ENCODE measurements around the gene PPP2R5C. TPM values are rescaled to one million over a fixed set of nuclear protein-coding genes. Genes with fewer than 3 reads are reported as not detected.

PPP2R5C gene
- total RNA-seq, 1 experiment from 2014 or later: 80.3 TPM

DNA sequence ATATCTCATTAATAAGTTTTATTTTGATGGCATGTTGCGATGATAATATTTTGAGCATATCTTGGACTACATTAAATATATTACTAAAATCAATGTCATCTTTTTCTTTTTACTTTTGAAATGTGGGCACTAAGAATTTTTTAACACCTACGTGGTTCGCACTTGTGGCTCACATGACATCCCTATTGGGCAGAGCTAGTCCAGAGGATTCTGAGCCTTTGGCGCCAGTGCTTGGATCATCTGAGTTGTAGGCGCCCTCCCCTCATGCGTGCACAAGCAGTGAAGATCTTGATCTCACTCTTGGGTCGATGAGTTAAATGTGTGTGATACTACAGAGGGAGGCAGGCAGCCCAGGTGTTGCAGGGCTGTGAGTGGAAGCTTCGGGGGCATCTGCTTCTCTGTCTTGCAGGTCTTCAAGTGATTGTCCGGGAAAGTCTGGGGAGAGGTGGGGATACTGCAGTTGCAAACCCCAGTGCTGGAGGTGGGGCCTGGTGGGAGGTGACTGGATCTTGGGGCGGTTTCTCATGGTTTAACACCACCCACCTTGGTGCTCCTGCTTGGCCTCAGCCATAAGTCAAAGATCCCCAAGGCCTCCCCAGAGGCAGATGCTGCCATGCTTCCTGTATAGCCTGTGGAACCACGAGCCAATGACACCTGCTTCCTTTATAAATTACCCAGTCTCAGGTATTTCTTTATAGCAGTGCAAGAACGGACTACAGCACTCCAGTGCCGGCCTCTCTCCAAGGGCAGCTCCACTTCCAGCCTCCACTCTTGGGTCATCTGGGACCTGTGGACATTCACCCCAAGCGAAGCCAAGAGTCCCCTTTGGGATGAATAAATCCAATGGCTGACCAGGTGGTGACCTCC lies 46.1 kb upstream of the PPP2R5C start:
- Histone ChIP-seq H3K36me3 (ENCODE audit: control insufficient read depth, insufficient read depth, low read length) (no peaks in the 10 kb centered on the region), H3K4me3 (ENCODE audit: low read depth in 2 of 2, low read length in 2 of 2) (no peak overlapping the region), H3K4me1 (ENCODE audit: control insufficient read depth, insufficient read depth, low read length) (no peaks in the 10 kb centered on the region), H3K9me3 (ENCODE audit: control insufficient read depth, insufficient read depth, low read depth, low read length) (no peaks in the 10 kb centered on the region), H3K27ac (ENCODE audit: low read length) (no peak overlapping the region), H3K27me3 (ENCODE audit: control insufficient read depth, insufficient read depth, low read length) (no peaks in the 10 kb centered on the region)
- POLR2A ChIA-PET: no interaction called here
- DNase-seq (ENCODE audit: low read depth, low spot score) (no peak), ATAC-seq (no peak)
- CTCF ChIA-PET: no interaction called here
- no peak for TF ChIP-seq TCF7L2 (IDR thresholded peaks at IDR 0.05; ENCODE audit: low read depth, low read length)
- TF ChIP-seq SIN3A (IDR thresholded peaks at IDR 0.05; ENCODE audit: borderline replicate concordance, insufficient read depth, low read depth, low read length): no peak
- TF ChIP-seq, protein P1, sequence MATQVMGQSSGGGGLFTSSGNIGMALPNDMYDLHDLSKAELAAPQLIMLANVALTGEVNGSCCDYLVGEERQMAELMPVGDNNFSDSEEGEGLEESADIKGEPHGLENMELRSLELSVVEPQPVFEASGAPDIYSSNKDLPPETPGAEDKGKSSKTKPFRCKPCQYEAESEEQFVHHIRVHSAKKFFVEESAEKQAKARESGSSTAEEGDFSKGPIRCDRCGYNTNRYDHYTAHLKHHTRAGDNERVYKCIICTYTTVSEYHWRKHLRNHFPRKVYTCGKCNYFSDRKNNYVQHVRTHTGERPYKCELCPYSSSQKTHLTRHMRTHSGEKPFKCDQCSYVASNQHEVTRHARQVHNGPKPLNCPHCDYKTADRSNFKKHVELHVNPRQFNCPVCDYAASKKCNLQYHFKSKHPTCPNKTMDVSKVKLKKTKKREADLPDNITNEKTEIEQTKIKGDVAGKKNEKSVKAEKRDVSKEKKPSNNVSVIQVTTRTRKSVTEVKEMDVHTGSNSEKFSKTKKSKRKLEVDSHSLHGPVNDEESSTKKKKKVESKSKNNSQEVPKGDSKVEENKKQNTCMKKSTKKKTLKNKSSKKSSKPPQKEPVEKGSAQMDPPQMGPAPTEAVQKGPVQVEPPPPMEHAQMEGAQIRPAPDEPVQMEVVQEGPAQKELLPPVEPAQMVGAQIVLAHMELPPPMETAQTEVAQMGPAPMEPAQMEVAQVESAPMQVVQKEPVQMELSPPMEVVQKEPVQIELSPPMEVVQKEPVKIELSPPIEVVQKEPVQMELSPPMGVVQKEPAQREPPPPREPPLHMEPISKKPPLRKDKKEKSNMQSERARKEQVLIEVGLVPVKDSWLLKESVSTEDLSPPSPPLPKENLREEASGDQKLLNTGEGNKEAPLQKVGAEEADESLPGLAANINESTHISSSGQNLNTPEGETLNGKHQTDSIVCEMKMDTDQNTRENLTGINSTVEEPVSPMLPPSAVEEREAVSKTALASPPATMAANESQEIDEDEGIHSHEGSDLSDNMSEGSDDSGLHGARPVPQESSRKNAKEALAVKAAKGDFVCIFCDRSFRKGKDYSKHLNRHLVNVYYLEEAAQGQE (IDR thresholded peaks at IDR 0.05; ENCODE audit: insufficient read depth in 1 of 2, low read depth in 2 of 2, low read length in 1 of 2): no peak
- TF ChIP-seq, protein P2, sequence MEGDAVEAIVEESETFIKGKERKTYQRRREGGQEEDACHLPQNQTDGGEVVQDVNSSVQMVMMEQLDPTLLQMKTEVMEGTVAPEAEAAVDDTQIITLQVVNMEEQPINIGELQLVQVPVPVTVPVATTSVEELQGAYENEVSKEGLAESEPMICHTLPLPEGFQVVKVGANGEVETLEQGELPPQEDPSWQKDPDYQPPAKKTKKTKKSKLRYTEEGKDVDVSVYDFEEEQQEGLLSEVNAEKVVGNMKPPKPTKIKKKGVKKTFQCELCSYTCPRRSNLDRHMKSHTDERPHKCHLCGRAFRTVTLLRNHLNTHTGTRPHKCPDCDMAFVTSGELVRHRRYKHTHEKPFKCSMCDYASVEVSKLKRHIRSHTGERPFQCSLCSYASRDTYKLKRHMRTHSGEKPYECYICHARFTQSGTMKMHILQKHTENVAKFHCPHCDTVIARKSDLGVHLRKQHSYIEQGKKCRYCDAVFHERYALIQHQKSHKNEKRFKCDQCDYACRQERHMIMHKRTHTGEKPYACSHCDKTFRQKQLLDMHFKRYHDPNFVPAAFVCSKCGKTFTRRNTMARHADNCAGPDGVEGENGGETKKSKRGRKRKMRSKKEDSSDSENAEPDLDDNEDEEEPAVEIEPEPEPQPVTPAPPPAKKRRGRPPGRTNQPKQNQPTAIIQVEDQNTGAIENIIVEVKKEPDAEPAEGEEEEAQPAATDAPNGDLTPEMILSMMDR (IDR thresholded peaks at IDR 0.05): no peak
- TF ChIP-seq POLR2AphosphoS5 (IDR thresholded peaks at IDR 0.05; ENCODE audit: low read depth, low read length): no peak
- in situ Hi-C loops (cut with HindIII; ENCODE audit: low pct_unique_long_range_greater_than_20kb, low sequenced_read_pairs) (no loop called here), intact Hi-C loops (cut with micrococcal nuclease; ENCODE audit: unreplicated experiment) (no loop called here)
- no TSS peak for BruUV-seq (replicated peaks)

DNA sequence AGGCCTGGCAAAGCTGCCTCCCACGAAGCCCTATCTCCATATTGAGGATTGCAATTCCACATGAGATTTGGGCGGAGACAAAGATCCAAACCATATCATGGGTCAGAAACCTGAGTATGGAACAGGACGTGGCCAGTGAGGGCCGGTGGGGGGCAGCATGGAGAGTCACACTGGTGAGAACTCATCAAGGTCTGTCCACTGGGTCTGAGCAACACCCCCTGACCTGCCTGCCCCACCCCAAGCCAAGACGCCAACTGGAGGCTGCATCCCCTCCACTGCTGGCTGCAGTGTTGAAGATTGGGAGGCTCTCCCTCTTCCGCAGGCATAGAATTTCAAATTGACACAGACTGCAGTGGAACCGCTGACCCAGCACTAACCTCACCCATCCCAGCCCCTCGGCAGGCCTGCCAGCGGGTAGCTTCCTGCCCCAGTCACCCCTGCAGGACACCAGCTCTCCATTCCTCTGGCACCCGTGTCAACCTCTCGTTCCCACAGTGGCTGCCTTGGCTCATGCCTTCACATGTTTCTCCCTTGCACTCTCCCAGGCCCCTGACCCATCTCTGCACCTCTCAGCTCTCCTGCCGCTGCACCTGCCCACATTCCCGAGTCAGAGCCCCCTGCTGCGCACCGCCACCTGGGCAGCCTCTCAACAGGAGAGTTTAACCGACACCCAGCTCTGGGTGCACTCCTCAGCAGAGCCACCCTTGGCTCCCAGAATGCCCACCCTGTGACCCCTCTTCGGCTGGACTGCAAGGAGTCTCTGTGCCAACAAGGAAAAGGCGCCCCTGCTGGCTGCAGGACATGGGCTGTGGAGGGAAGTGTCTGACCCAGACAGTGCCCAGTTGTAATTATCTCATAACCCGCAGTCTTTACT lies 45.2 kb upstream of the PPP2R5C start:
- H3K36me3 ChIP-seq (ENCODE audit: control insufficient read depth, insufficient read depth, low read length): no peaks in the 10 kb centered on the region
- BruUV-seq (replicated peaks): no TSS peak
- H3K27me3 ChIP-seq (ENCODE audit: control insufficient read depth, insufficient read depth, low read length): no peaks in the 10 kb centered on the region
- POLR2A ChIA-PET: no interaction called here
- no peak for DNase-seq (ENCODE audit: low read depth, low spot score)
- ATAC-seq: no peak
- H3K27ac ChIP-seq (ENCODE audit: low read length): no peak overlapping the region
- TF ChIP-seq POLR2AphosphoS5 (IDR thresholded peaks at IDR 0.05; ENCODE audit: low read depth, low read length): no peak
- TF ChIP-seq, protein P2 (IDR thresholded peaks at IDR 0.05): 0 out of 2 replicates have a peak, but pooled peaks have one; percentile 12
- intact Hi-C loops (cut with micrococcal nuclease; ENCODE audit: unreplicated experiment): no loop called here
- H3K9me3 ChIP-seq (ENCODE audit: control insufficient read depth, insufficient read depth, low read depth, low read length): no peaks in the 10 kb centered on the region
- in situ Hi-C loops (cut with HindIII; ENCODE audit: low pct_unique_long_range_greater_than_20kb, low sequenced_read_pairs): no loop called here
- no peak overlapping the region for H3K4me3 ChIP-seq (ENCODE audit: low read depth in 2 of 2, low read length in 2 of 2)
- CTCF ChIA-PET: no interaction called here
- no peaks in the 10 kb centered on the region for H3K4me1 ChIP-seq (ENCODE audit: control insufficient read depth, insufficient read depth, low read length)
